Measurements from ENCODE around the gene NHLH1.

The NHLH1 gene

GRCh38 chr1:160363951-160364735 is 2.7 kb upstream of the NHLH1 start:
- H3K27ac ChIP-seq: no peak overlapping the region
- no peak overlapping the region for H2AFZ ChIP-seq (ENCODE audit: low read depth)
- no peak overlapping the region for H3K4me2 ChIP-seq
- TF ChIP-seq, protein P1, sequence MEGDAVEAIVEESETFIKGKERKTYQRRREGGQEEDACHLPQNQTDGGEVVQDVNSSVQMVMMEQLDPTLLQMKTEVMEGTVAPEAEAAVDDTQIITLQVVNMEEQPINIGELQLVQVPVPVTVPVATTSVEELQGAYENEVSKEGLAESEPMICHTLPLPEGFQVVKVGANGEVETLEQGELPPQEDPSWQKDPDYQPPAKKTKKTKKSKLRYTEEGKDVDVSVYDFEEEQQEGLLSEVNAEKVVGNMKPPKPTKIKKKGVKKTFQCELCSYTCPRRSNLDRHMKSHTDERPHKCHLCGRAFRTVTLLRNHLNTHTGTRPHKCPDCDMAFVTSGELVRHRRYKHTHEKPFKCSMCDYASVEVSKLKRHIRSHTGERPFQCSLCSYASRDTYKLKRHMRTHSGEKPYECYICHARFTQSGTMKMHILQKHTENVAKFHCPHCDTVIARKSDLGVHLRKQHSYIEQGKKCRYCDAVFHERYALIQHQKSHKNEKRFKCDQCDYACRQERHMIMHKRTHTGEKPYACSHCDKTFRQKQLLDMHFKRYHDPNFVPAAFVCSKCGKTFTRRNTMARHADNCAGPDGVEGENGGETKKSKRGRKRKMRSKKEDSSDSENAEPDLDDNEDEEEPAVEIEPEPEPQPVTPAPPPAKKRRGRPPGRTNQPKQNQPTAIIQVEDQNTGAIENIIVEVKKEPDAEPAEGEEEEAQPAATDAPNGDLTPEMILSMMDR (conservative IDR thresholded peaks at IDR 0.05; ENCODE audit: low read depth, low read length): no peak
- no peaks in the 10 kb centered on the region for H3K27me3 ChIP-seq (ENCODE audit: insufficient read depth, low read depth)
- no peak overlapping the region for H3K4me3 ChIP-seq (IDR thresholded peaks at IDR 0.05; ENCODE audit: insufficient read depth, low read depth, low read length)
- no peaks in the 10 kb centered on the region for H3K36me3 ChIP-seq (ENCODE audit: insufficient read depth)
- H3K9ac ChIP-seq: no peak overlapping the region
- no peaks in the 10 kb centered on the region for H4K20me1 ChIP-seq (ENCODE audit: insufficient read depth)
- peaks cover 17% of the 10 kb centered on the region for H3K4me1 ChIP-seq (ENCODE audit: low read depth, poor library complexity, severe bottlenecking)
- H3K79me2 ChIP-seq (ENCODE audit: insufficient read depth, low read depth): no peaks in the 10 kb centered on the region

- Histone ChIP-seq H4K20me1 (ENCODE audit: insufficient read depth) (no peaks in the 10 kb centered on the region), H3K9ac (no peak overlapping the region), H2AFZ (ENCODE audit: low read depth) (no peak overlapping the region), H3K4me2 (no peak overlapping the region), H3K36me3 (ENCODE audit: insufficient read depth) (no peaks in the 10 kb centered on the region), H3K79me2 (ENCODE audit: insufficient read depth, low read depth) (no peaks in the 10 kb centered on the region), H3K4me1 (ENCODE audit: low read depth, poor library complexity, severe bottlenecking) (peaks cover 17% of the 10 kb centered on the region), H3K27ac (no peak overlapping the region), H3K4me3 (IDR thresholded peaks at IDR 0.05; ENCODE audit: insufficient read depth, low read depth, low read length) (no peak overlapping the region), H3K27me3 (ENCODE audit: insufficient read depth, low read depth) (no peaks in the 10 kb centered on the region)
- TF ChIP-seq, protein P1 (conservative IDR thresholded peaks at IDR 0.05; ENCODE audit: low read depth, low read length): no peak
Observed at GRCh38 chr1:160365325-160365724, 1.5 kb upstream of the NHLH1 start.

DNA sequence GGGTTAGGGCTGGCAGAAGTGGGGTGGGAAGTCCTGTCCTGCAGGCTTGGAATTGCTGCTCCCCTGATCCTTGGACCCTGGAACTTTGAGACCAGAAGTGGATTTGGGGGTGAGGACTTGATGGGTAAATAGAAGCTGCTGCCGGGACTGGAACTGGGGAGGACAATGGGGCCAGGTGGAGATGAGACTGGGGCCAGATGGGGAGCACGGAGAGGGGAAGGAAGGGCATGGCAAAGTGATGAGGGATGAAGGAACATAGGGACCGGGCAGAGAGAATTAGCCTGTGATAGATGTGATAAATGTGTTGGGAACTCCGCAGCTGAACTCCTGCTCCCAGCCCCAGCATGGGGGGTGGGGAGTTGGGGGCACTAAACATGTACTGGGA is 637 bp downstream of the NHLH1 start:
- Histone ChIP-seq H4K20me1 (ENCODE audit: insufficient read depth) (no peaks in the 10 kb centered on the region), H3K27ac (no peak overlapping the region), H2AFZ (ENCODE audit: low read depth) (no peak overlapping the region), H3K9ac (no peak overlapping the region), H3K4me2 (no peak overlapping the region), H3K4me3 (IDR thresholded peaks at IDR 0.05; ENCODE audit: insufficient read depth, low read depth, low read length) (no peak overlapping the region), H3K4me1 (ENCODE audit: low read depth, poor library complexity, severe bottlenecking) (peaks cover under 1% of the 10 kb centered on the region), H3K36me3 (ENCODE audit: insufficient read depth) (no peaks in the 10 kb centered on the region), H3K27me3 (ENCODE audit: insufficient read depth, low read depth) (no peaks in the 10 kb centered on the region), H3K79me2 (ENCODE audit: insufficient read depth, low read depth) (no peaks in the 10 kb centered on the region)
- TF ChIP-seq, protein P1 (conservative IDR thresholded peaks at IDR 0.05; ENCODE audit: low read depth, low read length): no peak

DNA sequence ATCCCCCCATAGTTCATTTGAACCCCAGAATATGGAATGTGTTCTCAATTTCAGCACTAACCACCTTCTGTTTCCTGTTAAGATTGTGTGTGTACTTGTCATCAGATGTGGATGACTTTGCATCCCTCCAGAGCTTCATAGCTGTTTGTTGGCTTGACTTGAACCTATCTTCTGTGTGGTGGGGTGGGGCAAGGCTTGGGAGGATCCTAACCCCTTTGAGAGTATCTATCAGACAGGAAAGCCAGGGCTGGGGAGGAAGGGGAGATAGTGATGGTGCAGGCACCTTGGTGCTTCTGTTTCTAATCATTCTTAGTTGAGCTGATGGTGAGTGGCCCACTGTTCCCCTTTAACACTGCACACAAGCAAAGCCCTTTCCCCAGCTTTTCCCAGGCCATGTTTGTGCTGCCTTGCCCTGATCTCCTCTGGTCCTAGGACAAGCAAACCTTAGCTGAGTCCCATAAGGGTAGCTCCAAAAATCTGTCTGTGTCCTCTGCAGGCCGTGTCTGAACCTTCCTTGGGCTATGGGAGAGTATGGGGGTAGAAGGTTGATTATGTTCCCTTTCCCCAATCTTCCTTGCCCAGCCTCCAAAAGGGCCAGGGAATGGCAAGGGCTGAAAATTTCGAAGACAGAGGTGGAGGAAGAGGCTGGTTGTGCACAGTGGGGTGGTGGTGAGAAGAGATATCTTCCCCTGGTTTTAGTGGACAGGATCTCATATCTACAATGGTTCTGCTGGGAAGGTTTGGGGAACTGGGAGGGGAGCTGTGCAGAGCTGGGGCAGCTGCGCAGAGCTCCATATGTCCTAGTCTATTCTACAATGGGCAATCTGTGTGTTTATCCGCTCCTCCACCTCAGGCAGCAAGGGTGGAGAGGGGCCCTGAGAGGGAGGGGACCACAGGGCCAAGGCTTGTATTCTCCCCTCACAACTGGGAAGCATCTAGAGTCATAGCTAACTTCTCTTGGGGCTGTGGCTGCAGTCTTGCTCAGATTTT is 1.4 kb downstream of the NHLH1 start:
- TF ChIP-seq, protein P1 (conservative IDR thresholded peaks at IDR 0.05; ENCODE audit: low read depth, low read length): no peak
- Histone ChIP-seq H3K36me3 (ENCODE audit: insufficient read depth) (no peaks in the 10 kb centered on the region), H4K20me1 (ENCODE audit: insufficient read depth) (no peaks in the 10 kb centered on the region), H3K4me1 (ENCODE audit: low read depth, poor library complexity, severe bottlenecking) (no peaks in the 10 kb centered on the region), H3K9ac (no peak overlapping the region), H3K79me2 (ENCODE audit: insufficient read depth, low read depth) (no peaks in the 10 kb centered on the region), H3K4me3 (IDR thresholded peaks at IDR 0.05; ENCODE audit: insufficient read depth, low read depth, low read length) (no peak overlapping the region), H3K27me3 (ENCODE audit: insufficient read depth, low read depth) (no peaks in the 10 kb centered on the region), H2AFZ (ENCODE audit: low read depth) (no peak overlapping the region), H3K4me2 (no peak overlapping the region), H3K27ac (no peak overlapping the region)

Measured in KMS-11 (cell line).